PFSK-1 (cell line): ENCODE results near the gene ARFGAP1.

ENCODE experiments used
- POLR2AphosphoS5 ChIP-seq: IDR thresholded peaks from 2 replicates; pipeline ENCODE4 v1.6.1; 2012; ENCODE audit warnings: low read depth, mild to moderate bottlenecking, control low read depth, low read length, moderate library complexity
- SIN3A ChIP-seq: IDR thresholded peaks from 2 replicates; pipeline ENCODE4 v1.6.1; 2012; ENCODE audit warnings: mild to moderate bottlenecking, low read length, moderate library complexity, borderline replicate concordance; ENCODE audit not compliant: insufficient read depth
- TAF1 ChIP-seq: IDR thresholded peaks from 2 replicates; pipeline ENCODE4 v1.6.1; 2012; ENCODE audit warnings: low read length, control low read depth, borderline replicate concordance; ENCODE audit not compliant: insufficient read depth
- TF ChIP-seq, protein P1 (sequence below), 2 experiments: IDR thresholded peaks; 2 replicates each; pipeline versions ENCODE4 v1.6.1 to v1.8.0; 2011 to 2012; ENCODE audit warnings: low read depth in 2 of 2, low read length in 2 of 2, control low read depth in 1 of 2, inconsistent platforms in 1 of 2, mild to moderate bottlenecking in 1 of 2, moderate library complexity in 1 of 2; ENCODE audit not compliant: insufficient read depth in 1 of 2

DNA sequence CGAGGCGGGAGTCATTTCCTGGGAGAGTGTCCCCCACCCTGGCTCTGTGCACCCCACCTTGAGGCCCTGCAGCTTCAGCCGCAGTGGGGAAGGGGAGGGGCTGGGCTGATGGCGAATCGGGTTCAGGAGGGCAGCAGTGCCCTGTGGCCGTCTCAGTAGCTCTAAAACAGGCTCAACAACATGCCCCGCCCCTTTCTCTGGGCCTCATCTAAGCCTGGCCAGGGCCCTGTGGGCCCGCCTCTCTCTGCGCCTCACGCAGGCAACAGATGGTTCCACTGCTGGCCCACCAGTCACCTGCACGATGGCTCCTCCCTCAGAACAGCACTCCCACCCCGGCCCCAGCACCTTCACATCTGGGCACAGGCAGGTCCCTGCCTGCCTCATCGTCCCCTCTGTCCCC lies 58.3 kb downstream of the ARFGAP1 start:
- TF ChIP-seq POLR2AphosphoS5 (no peak), SIN3A (no peak), TAF1 (no peak)
- TF ChIP-seq, protein P1, sequence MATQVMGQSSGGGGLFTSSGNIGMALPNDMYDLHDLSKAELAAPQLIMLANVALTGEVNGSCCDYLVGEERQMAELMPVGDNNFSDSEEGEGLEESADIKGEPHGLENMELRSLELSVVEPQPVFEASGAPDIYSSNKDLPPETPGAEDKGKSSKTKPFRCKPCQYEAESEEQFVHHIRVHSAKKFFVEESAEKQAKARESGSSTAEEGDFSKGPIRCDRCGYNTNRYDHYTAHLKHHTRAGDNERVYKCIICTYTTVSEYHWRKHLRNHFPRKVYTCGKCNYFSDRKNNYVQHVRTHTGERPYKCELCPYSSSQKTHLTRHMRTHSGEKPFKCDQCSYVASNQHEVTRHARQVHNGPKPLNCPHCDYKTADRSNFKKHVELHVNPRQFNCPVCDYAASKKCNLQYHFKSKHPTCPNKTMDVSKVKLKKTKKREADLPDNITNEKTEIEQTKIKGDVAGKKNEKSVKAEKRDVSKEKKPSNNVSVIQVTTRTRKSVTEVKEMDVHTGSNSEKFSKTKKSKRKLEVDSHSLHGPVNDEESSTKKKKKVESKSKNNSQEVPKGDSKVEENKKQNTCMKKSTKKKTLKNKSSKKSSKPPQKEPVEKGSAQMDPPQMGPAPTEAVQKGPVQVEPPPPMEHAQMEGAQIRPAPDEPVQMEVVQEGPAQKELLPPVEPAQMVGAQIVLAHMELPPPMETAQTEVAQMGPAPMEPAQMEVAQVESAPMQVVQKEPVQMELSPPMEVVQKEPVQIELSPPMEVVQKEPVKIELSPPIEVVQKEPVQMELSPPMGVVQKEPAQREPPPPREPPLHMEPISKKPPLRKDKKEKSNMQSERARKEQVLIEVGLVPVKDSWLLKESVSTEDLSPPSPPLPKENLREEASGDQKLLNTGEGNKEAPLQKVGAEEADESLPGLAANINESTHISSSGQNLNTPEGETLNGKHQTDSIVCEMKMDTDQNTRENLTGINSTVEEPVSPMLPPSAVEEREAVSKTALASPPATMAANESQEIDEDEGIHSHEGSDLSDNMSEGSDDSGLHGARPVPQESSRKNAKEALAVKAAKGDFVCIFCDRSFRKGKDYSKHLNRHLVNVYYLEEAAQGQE (IDR thresholded peaks at IDR 0.05; ENCODE audit: insufficient read depth in 1 of 2, low read depth in 2 of 2, low read length in 2 of 2), result no peak
